Osteocyte (in vitro differentiated cells): ENCODE results near the gene SDHC. TPM values are rescaled to one million over a fixed set of nuclear protein-coding genes. Genes with fewer than 3 reads are reported as not detected.

ENCODE experiments used
- DNase-seq: peaks from one replicate; pipeline ENCODE4 v3.0.0; 2021; ENCODE audit warnings: mixed read lengths; ENCODE audit not compliant: unreplicated experiment; ENCODE audit errors: extremely low spot score
- H3K27ac Mint-ChIP-seq: one replicate; pipeline ENCODE4 v1.8.0; 2021; ENCODE audit warnings: mild to moderate bottlenecking, mixed read lengths; ENCODE audit not compliant: unreplicated experiment
- H3K27me3 Mint-ChIP-seq: one replicate; pipeline ENCODE4 v1.8.0; 2021; ENCODE audit warnings: mixed read lengths; ENCODE audit not compliant: unreplicated experiment
- H3K36me3 Mint-ChIP-seq: one replicate; pipeline ENCODE4 v1.8.0; 2021; ENCODE audit warnings: mixed read lengths; ENCODE audit not compliant: unreplicated experiment
- H3K4me1 Mint-ChIP-seq: one replicate; pipeline ENCODE4 v1.8.0; 2021; ENCODE audit warnings: mixed read lengths; ENCODE audit not compliant: unreplicated experiment
- H3K4me3 Mint-ChIP-seq: one replicate; pipeline ENCODE4 v1.8.0; 2021; ENCODE audit warnings: mild to moderate bottlenecking, moderate library complexity, mixed read lengths; ENCODE audit not compliant: unreplicated experiment
- H3K9me3 Mint-ChIP-seq: one replicate; pipeline ENCODE4 v1.8.0; 2021; ENCODE audit warnings: mixed read lengths; ENCODE audit not compliant: unreplicated experiment
- total RNA-seq: library from RNA; stranded (reverse); gene quantifications from 2 replicates; pipeline ENCODE4 v1.2.1, GENCODE V29; 2021
- TF ChIP-seq, protein P1 (sequence below): fragments of 200-600 bp; sonication (generic); IDR thresholded peaks from 2 replicates; pipeline ENCODE4 v1.5.0; 2021; ENCODE audit warnings: antibody characterized with exemption, mild to moderate bottlenecking, moderate library complexity

The SDHC gene
- total RNA-seq, 1 donor from 2014 or later, result 148 TPM

GRCh38 chr1:161300478-161300877, 13.7 kb upstream of the SDHC start:
- DNase-seq, result no peak
- Mint-ChIP-seq H3K4me1 (no peaks in the 10 kb centered on the region), H3K27ac (no peak overlapping the region), H3K9me3 (no peaks in the 10 kb centered on the region), H3K36me3 (no peaks in the 10 kb centered on the region), H3K4me3 (no peak overlapping the region), H3K27me3 (peaks cover 30% of the 10 kb centered on the region)
- TF ChIP-seq, protein P1, sequence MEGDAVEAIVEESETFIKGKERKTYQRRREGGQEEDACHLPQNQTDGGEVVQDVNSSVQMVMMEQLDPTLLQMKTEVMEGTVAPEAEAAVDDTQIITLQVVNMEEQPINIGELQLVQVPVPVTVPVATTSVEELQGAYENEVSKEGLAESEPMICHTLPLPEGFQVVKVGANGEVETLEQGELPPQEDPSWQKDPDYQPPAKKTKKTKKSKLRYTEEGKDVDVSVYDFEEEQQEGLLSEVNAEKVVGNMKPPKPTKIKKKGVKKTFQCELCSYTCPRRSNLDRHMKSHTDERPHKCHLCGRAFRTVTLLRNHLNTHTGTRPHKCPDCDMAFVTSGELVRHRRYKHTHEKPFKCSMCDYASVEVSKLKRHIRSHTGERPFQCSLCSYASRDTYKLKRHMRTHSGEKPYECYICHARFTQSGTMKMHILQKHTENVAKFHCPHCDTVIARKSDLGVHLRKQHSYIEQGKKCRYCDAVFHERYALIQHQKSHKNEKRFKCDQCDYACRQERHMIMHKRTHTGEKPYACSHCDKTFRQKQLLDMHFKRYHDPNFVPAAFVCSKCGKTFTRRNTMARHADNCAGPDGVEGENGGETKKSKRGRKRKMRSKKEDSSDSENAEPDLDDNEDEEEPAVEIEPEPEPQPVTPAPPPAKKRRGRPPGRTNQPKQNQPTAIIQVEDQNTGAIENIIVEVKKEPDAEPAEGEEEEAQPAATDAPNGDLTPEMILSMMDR, result no peak

GRCh38 chr1:161304927-161305866, 9.0 kb upstream of the SDHC start:
- H3K4me1 Mint-ChIP-seq, result peaks cover 20% of the 10 kb centered on the region
- peak overlapping the region; percentile 42 for H3K4me3 Mint-ChIP-seq
- H3K36me3 Mint-ChIP-seq, result no peaks in the 10 kb centered on the region
- peaks cover 32% of the 10 kb centered on the region for H3K27me3 Mint-ChIP-seq
- TF ChIP-seq, protein P1, result no peak
- no peaks in the 10 kb centered on the region for H3K9me3 Mint-ChIP-seq
- H3K27ac Mint-ChIP-seq, result no peak overlapping the region
- no peak for DNase-seq

- H3K36me3 Mint-ChIP-seq, result no peaks in the 10 kb centered on the region
- peaks cover 37% of the 10 kb centered on the region for H3K27me3 Mint-ChIP-seq
- DNase-seq, result no peak
- no peak overlapping the region for H3K27ac Mint-ChIP-seq
- TF ChIP-seq, protein P1, result no peak
- no peaks in the 10 kb centered on the region for H3K9me3 Mint-ChIP-seq
- peaks cover 20% of the 10 kb centered on the region for H3K4me1 Mint-ChIP-seq
- peak overlapping the region; percentile 42 for H3K4me3 Mint-ChIP-seq
These were observed 8.2 kb upstream of the SDHC start for GRCh38 chr1:161305867-161306519.

GRCh38 chr1:161307230-161307768, 6.9 kb upstream of the SDHC start:
- Mint-ChIP-seq H3K27me3 (peaks cover 41% of the 10 kb centered on the region), H3K4me1 (peaks cover 20% of the 10 kb centered on the region), H3K9me3 (no peaks in the 10 kb centered on the region), H3K27ac (peak overlapping the region; percentile 38), H3K4me3 (no peak overlapping the region), H3K36me3 (no peaks in the 10 kb centered on the region)
- TF ChIP-seq, protein P1, result no peak
- DNase-seq, result no peak
